Lung (tissue), 16 donors: ENCODE data around the gene SPANXA2. TPM values are rescaled to one million over a fixed set of nuclear protein-coding genes. Genes with fewer than 3 reads are reported as not detected.
"Not testable (repeated sequence)": the region's sequence is repeated elsewhere in the genome, so short reads cannot be mapped to it uniquely, and the experiment has no call there.

Experiments
- ATAC-seq: fragments of 200-7000 bp; cut with Tn5 transposase; one replicate; pipeline ENCODE4 v1.9.1; 2020; ENCODE audit warnings: moderate number of reproducible peaks; ENCODE audit not compliant: insufficient read depth, low FRiP score
- DNase-seq, 3 donors: peaks; one replicate each; pipeline ENCODE4 v3.0.0-alpha.2; 2013 to 2017
- H3K27ac ChIP-seq, 2 donors: one replicate each; pipeline ENCODE4 v1.5.1; 2013; ENCODE audit warnings: mild to moderate bottlenecking in 2 of 2, moderate library complexity in 2 of 2, control low read depth in 1 of 2, inconsistent platforms in 1 of 2, low read depth in 1 of 2, low read length in 1 of 2
- H3K27me3 ChIP-seq, 3 donors: one replicate each; pipeline ENCODE4 v1.5.1; 2013; ENCODE audit warnings: low read length in 2 of 3; ENCODE audit not compliant: control insufficient read depth in 3 of 3, insufficient read depth in 3 of 3
- H3K36me3 ChIP-seq, 4 donors: one replicate each; pipeline ENCODE4 v1.5.1; 2013; ENCODE audit warnings: low read length in 4 of 4, mild to moderate bottlenecking in 1 of 4, moderate library complexity in 1 of 4; ENCODE audit not compliant: control insufficient read depth in 4 of 4, insufficient read depth in 4 of 4
- H3K4me1 ChIP-seq, 5 donors: one replicate each; pipeline ENCODE4 v1.5.1; 2013; ENCODE audit warnings: low read length in 5 of 5, mild to moderate bottlenecking in 2 of 5, moderate library complexity in 1 of 5; ENCODE audit not compliant: control insufficient read depth in 5 of 5, insufficient read depth in 5 of 5
- H3K4me3 ChIP-seq: one replicate; pipeline ENCODE4 v1.5.1; 2013; ENCODE audit warnings: mild to moderate bottlenecking, control low read depth, moderate library complexity
- H3K9ac ChIP-seq, 2 donors: one replicate each; pipeline ENCODE4 v1.5.1; 2013; ENCODE audit warnings: low read length in 2 of 2, control low read depth in 1 of 2; ENCODE audit not compliant: insufficient read depth in 1 of 2
- H3K9me3 ChIP-seq, 4 donors: one replicate each; pipeline ENCODE4 v1.5.1; 2013; ENCODE audit warnings: low read length in 3 of 4, mild to moderate bottlenecking in 1 of 4, moderate library complexity in 1 of 4; ENCODE audit not compliant: control insufficient read depth in 4 of 4, insufficient read depth in 3 of 4
- CTCF ChIP-seq: IDR thresholded peaks from 2 replicates; pipeline ENCODE4 v1.5.1; 2012; ENCODE audit warnings: mild to moderate bottlenecking; ENCODE audit errors: control extremely low read depth, extremely low read depth
- WGBS, 2 donors: extraction: QIAGEN DNeasy Blood & Tissue Kit; methylation state at CpG; one replicate each; pipeline ENCODE4 v1.1.7; 2013; 5-methylcytosine and 5-hydroxymethylcytosine counted together
- long read RNA-seq, 5 donors: transcript quantifications; one replicate each; lab custom pipeline, GENCODE V29; 2026
- polyA plus RNA-seq, 2 donors: library from polyadenylated mRNA; stranded (reverse); fragments of 200-250 nt; gene quantifications; one replicate each; pipeline ENCODE4 v1.2.1, GENCODE V29; 2013
- total RNA-seq, 2 donors: library from RNA; depleted of rRNA in 1 of 2; stranded (reverse); fragments of >200 nt in 1 of 2; gene quantifications; one replicate each; pipeline ENCODE4 v1.2.1, GENCODE V29; 2014 to 2021
- donor health status: control.
- donor health status: control.
- donor health status: Bipolar disorder and iron deficiency.
- donor health status: healthy.
- donor health status: DM: yes; HTN: yes; CAD: no.

SPANXA2 gene
- total RNA-seq (not detected), polyA plus RNA-seq (not detected)
- long read RNA-seq, donor 1: 0 reads
- long read RNA-seq, donor 2: 0 reads
- long read RNA-seq, donor 3: 0 reads
- long read RNA-seq, donor 4: 0 reads
- long read RNA-seq, donor 5: 0 reads

- not testable (repeated sequence) for DNase-seq, H3K9ac ChIP-seq, H3K27me3 ChIP-seq, H3K27ac ChIP-seq, H3K36me3 ChIP-seq, H3K4me3 ChIP-seq, H3K4me1 ChIP-seq, ATAC-seq, H3K9me3 ChIP-seq
- no CpG with 5 or more reads among the region's 10 CpGs for WGBS, 2 donors
Measured at GRCh38 chrX:141589408-141589807, at the start of gene SPANXA2. TSS of gene SPANXA2 (plus strand) at chrX:141589708. CDS start at chrX:141589768, 60 bp downstream.

- H3K4me1 ChIP-seq, DNase-seq, H3K9ac ChIP-seq, H3K9me3 ChIP-seq, H3K27me3 ChIP-seq, H3K36me3 ChIP-seq, H3K27ac ChIP-seq, ATAC-seq, H3K4me3 ChIP-seq: not testable (repeated sequence)
- WGBS, 2 donors: 74 to 82% methylated on average over 5 to 7 of the region's 16 CpGs
Measured at GRCh38 chrX:141542551-141542950, 47.0 kb upstream of the SPANXA2 start.

DNA sequence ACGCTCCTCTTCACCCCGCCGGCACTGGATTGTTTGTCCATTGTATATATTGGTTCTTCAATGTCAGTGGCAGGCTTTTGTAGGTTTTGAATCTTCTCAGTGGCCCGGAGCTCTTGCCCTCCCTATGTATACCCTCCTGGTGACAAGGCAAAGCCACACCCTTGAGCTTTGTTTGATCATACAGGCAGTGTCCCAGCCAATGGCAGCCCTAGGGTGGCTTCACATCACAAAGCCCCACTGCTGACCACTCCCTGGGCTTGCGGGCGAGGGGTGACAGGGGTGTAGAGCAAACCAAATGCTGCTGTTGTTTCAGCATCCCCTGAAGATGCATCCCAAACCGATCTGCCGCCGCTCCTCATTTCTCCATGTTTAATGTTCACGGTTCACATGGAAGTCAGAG is 4.9 kb upstream of the SPANXA2 start, which contains the start of gene SPANXA1:
SPANXA1 (minus strand) TSS at position 101 of the 400 bp plus-strand sequence; CDS start at position 41, 60 bp downstream.
- H3K9ac ChIP-seq: not testable (repeated sequence)

GRCh38 chrX:141609111-141609510 is 19.6 kb downstream of the SPANXA2 start:
- Histone ChIP-seq H3K4me3 (no peak overlapping the region), H3K36me3 (no peaks in the 10 kb centered on the region), H3K4me1 (no peaks in the 10 kb centered on the region), H3K27ac (no peak overlapping the region), H3K9me3 (no peaks in the 10 kb centered on the region), H3K9ac (no peak overlapping the region), H3K27me3 (no peaks in the 10 kb centered on the region)
- no peak for ATAC-seq
- no peak for TF ChIP-seq CTCF
- 94 to 95% methylated on average over 1 of the region's 1 CpG for WGBS, 2 donors
- DNase-seq: no peak

More for the DNA sequence above, 4.9 kb upstream of the SPANXA2 start, which contains the start of gene SPANXA1:
- not testable (repeated sequence) for H3K36me3 ChIP-seq, DNase-seq, H3K4me1 ChIP-seq, ATAC-seq, H3K4me3 ChIP-seq, H3K27ac ChIP-seq, H3K9me3 ChIP-seq, H3K27me3 ChIP-seq
- no CpG with 5 or more reads among the region's 10 CpGs for WGBS, 2 donors

- H3K4me1 ChIP-seq: no peaks in the 10 kb centered on the region
- H3K4me3 ChIP-seq: no peak overlapping the region
- H3K9me3 ChIP-seq: no peaks in the 10 kb centered on the region
- no peaks in the 10 kb centered on the region for H3K27me3 ChIP-seq
- no peaks in the 10 kb centered on the region for H3K36me3 ChIP-seq
- ATAC-seq: no peak
- DNase-seq: no peak
- H3K9ac ChIP-seq: no peak overlapping the region
- no peak overlapping the region for H3K27ac ChIP-seq
- no peak for TF ChIP-seq CTCF
- 77 to 94% methylated on average over 2 of the region's 2 CpGs for WGBS, 2 donors
Measured at GRCh38 chrX:141619336-141619735, 29.8 kb downstream of the SPANXA2 start.
